ENCODE data around the gene LTF. TPM values are rescaled to one million over a fixed set of nuclear protein-coding genes. Genes with fewer than 3 reads are reported as not detected.

Gene LTF
- total RNA-seq, 2 experiments from 2014 or later = not detected

- H3K4me3 Mint-ChIP-seq = no peak overlapping the region
- CTCF ChIA-PET = interaction anchor here (2.4 kb wide), 1 partner anchor 16 kb away, joined by 9 read pairs; the partner anchor contains the start of genes CCR5AS and CCRL2
- no peak for DNase-seq
- no peaks in the 10 kb centered on the region for H3K36me3 Mint-ChIP-seq (ENCODE audit: low read depth)
- H3K27ac Mint-ChIP-seq = no peak overlapping the region
- peaks cover 3% of the 10 kb centered on the region for H3K27me3 Mint-ChIP-seq
- H3K4me1 Mint-ChIP-seq = peaks cover 13% of the 10 kb centered on the region
- no peaks in the 10 kb centered on the region for H3K9me3 Mint-ChIP-seq
- POLR2A ChIA-PET = no interaction called here
Observed at GRCh38 chr3:46423588-46423987, 41.1 kb downstream of the LTF start.

GRCh38 chr3:46422617-46423016, 42.1 kb downstream of the LTF start:
- H3K36me3 Mint-ChIP-seq (ENCODE audit: low read depth) = no peaks in the 10 kb centered on the region
- no peaks in the 10 kb centered on the region for H3K9me3 Mint-ChIP-seq
- ChIA-PET POLR2A (no interaction called here), CTCF (interaction anchor here (0.9 kb wide), 1 partner anchor 37 kb away, joined by 3 read pairs; no protein-coding TSS in a partner anchor)
- no peak overlapping the region for H3K4me3 Mint-ChIP-seq
- DNase-seq = no peak
- H3K27ac Mint-ChIP-seq = no peak overlapping the region
- H3K27me3 Mint-ChIP-seq = peaks cover 1% of the 10 kb centered on the region
- H3K4me1 Mint-ChIP-seq = peaks cover 13% of the 10 kb centered on the region

- ChIA-PET POLR2A (no interaction called here), CTCF (no interaction called here)
- DNase-seq = no peak
- Mint-ChIP-seq H3K4me1 (peaks cover under 1% of the 10 kb centered on the region), H3K4me3 (no peak overlapping the region), H3K36me3 (ENCODE audit: low read depth) (no peaks in the 10 kb centered on the region), H3K9me3 (no peaks in the 10 kb centered on the region), H3K27ac (no peak overlapping the region), H3K27me3 (no peaks in the 10 kb centered on the region)
Observed at GRCh38 chr3:46420931-46421330, 43.8 kb downstream of the LTF start.

GRCh38 chr3:46419816-46420215, 44.9 kb downstream of the LTF start:
- no peak overlapping the region for H3K4me3 Mint-ChIP-seq
- H3K36me3 Mint-ChIP-seq (ENCODE audit: low read depth) = no peaks in the 10 kb centered on the region
- POLR2A ChIA-PET = no interaction called here
- peaks cover 3% of the 10 kb centered on the region for H3K4me1 Mint-ChIP-seq
- no peaks in the 10 kb centered on the region for H3K27me3 Mint-ChIP-seq
- H3K9me3 Mint-ChIP-seq = no peaks in the 10 kb centered on the region
- CTCF ChIA-PET = interaction anchor here (1.6 kb wide), 1 partner anchor 12 kb away, joined by 4 read pairs; no protein-coding TSS in a partner anchor
- H3K27ac Mint-ChIP-seq = no peak overlapping the region
- no peak for DNase-seq

- Mint-ChIP-seq H3K9me3 (no peaks in the 10 kb centered on the region), H3K4me1 (peaks cover 3% of the 10 kb centered on the region), H3K4me3 (no peak overlapping the region), H3K36me3 (ENCODE audit: low read depth) (no peaks in the 10 kb centered on the region), H3K27ac (no peak overlapping the region), H3K27me3 (no peaks in the 10 kb centered on the region)
- POLR2A ChIA-PET = no interaction called here
- DNase-seq = no peak
- CTCF ChIA-PET = interaction anchor here (1.7 kb wide), 1 partner anchor 18 kb away, joined by 3 read pairs; no protein-coding TSS in a partner anchor
Observed at GRCh38 chr3:46417841-46418611, 46.7 kb downstream of the LTF start.

GRCh38 chr3:46416811-46417510, 47.7 kb downstream of the LTF start:
- H3K4me1 Mint-ChIP-seq = peaks cover 3% of the 10 kb centered on the region
- no peaks in the 10 kb centered on the region for H3K9me3 Mint-ChIP-seq
- ChIA-PET CTCF (interaction anchor here (0.6 to 2.2 kb wide), 4 partner anchors 10 to 549 kb away, joined by 3 to 5 read pairs (median 3); partner anchors contain the start of genes CCR5AS and CCRL2), POLR2A (no interaction called here)
- no peaks in the 10 kb centered on the region for H3K27me3 Mint-ChIP-seq
- no peak overlapping the region for H3K27ac Mint-ChIP-seq
- no peak overlapping the region for H3K4me3 Mint-ChIP-seq
- DNase-seq = no peak
- no peaks in the 10 kb centered on the region for H3K36me3 Mint-ChIP-seq (ENCODE audit: low read depth)

GRCh38 chr3:46416125-46416810, 48.4 kb downstream of the LTF start:
- Mint-ChIP-seq H3K27ac (no peak overlapping the region), H3K36me3 (ENCODE audit: low read depth) (no peaks in the 10 kb centered on the region), H3K4me3 (no peak overlapping the region)

GRCh38 chr3:46414739-46415138, 50.0 kb downstream of the LTF start:
- peaks cover 8% of the 10 kb centered on the region for H3K4me1 Mint-ChIP-seq
- ChIA-PET POLR2A (no interaction called here), CTCF (interaction anchor here (1.2 kb wide), 1 partner anchor 45 kb away, joined by 3 read pairs; no protein-coding TSS in a partner anchor)
- H3K27ac Mint-ChIP-seq = no peak overlapping the region
- H3K9me3 Mint-ChIP-seq = no peaks in the 10 kb centered on the region
- no peaks in the 10 kb centered on the region for H3K27me3 Mint-ChIP-seq
- H3K4me3 Mint-ChIP-seq = no peak overlapping the region
- DNase-seq = no peak
- H3K36me3 Mint-ChIP-seq (ENCODE audit: low read depth) = no peaks in the 10 kb centered on the region

More at GRCh38 chr3:46416125-46416810, 48.4 kb downstream of the LTF start:
- no peak for DNase-seq
- POLR2A ChIA-PET = interaction anchor here (0.6 kb wide), 1 partner anchor 645 kb away, joined by 3 read pairs; no protein-coding TSS in a partner anchor
- CTCF ChIA-PET = interaction anchor here (1.4 to 2.2 kb wide), 2 partner anchors 9 to 11 kb away, joined by 3 to 5 read pairs; partner anchors contain the start of genes CCR5AS and CCRL2
- peaks cover 3% of the 10 kb centered on the region for H3K4me1 Mint-ChIP-seq
- no peaks in the 10 kb centered on the region for H3K9me3 Mint-ChIP-seq
- H3K27me3 Mint-ChIP-seq = no peaks in the 10 kb centered on the region

- Mint-ChIP-seq H3K9me3 (no peaks in the 10 kb centered on the region), H3K36me3 (ENCODE audit: low read depth) (peaks cover 2% of the 10 kb centered on the region), H3K4me1 (peaks cover 15% of the 10 kb centered on the region), H3K27me3 (no peaks in the 10 kb centered on the region), H3K4me3 (no peak overlapping the region), H3K27ac (no peak overlapping the region)
- POLR2A ChIA-PET = no interaction called here
- no peak for DNase-seq
- CTCF ChIA-PET = no interaction called here
Observed at GRCh38 chr3:46413951-46414350, 50.8 kb downstream of the LTF start.

- Mint-ChIP-seq H3K27ac (no peak overlapping the region), H3K27me3 (no peaks in the 10 kb centered on the region), H3K9me3 (no peaks in the 10 kb centered on the region), H3K36me3 (ENCODE audit: low read depth) (peaks cover 8% of the 10 kb centered on the region), H3K4me3 (no peak overlapping the region), H3K4me1 (peaks cover 26% of the 10 kb centered on the region)
- POLR2A ChIA-PET = interaction anchor here (0.6 kb wide), 1 partner anchor 126 kb away, joined by 3 read pairs; no protein-coding TSS in a partner anchor
- CTCF ChIA-PET = no interaction called here
- DNase-seq = no peak
Observed at GRCh38 chr3:46412786-46413298, 51.9 kb downstream of the LTF start.

- Mint-ChIP-seq H3K4me1 (peaks cover 42% of the 10 kb centered on the region), H3K27ac (no peak overlapping the region), H3K4me3 (no peak overlapping the region), H3K36me3 (ENCODE audit: low read depth) (peaks cover 12% of the 10 kb centered on the region), H3K9me3 (no peaks in the 10 kb centered on the region), H3K27me3 (no peaks in the 10 kb centered on the region)
- ChIA-PET POLR2A (no interaction called here), CTCF (interaction anchor here (0.8 to 1.0 kb wide), 2 partner anchors 14 to 18 kb away, joined by 3 to 5 read pairs; no protein-coding TSS in a partner anchor)
- DNase-seq = no peak
Observed at GRCh38 chr3:46411271-46411670, 53.4 kb downstream of the LTF start.

GRCh38 chr3:46410669-46411068, 54.0 kb downstream of the LTF start:
- no peak overlapping the region for H3K27ac Mint-ChIP-seq
- POLR2A ChIA-PET = no interaction called here
- DNase-seq = no peak
- H3K4me3 Mint-ChIP-seq = no peak overlapping the region
- H3K9me3 Mint-ChIP-seq = no peaks in the 10 kb centered on the region
- no peaks in the 10 kb centered on the region for H3K27me3 Mint-ChIP-seq
- H3K36me3 Mint-ChIP-seq (ENCODE audit: low read depth) = peaks cover 12% of the 10 kb centered on the region
- peaks cover 41% of the 10 kb centered on the region for H3K4me1 Mint-ChIP-seq
- CTCF ChIA-PET = interaction anchor here (1.0 kb wide), 1 partner anchor 19 kb away, joined by 3 read pairs; no protein-coding TSS in a partner anchor

All from activated CD4-positive, alpha-beta T cell treated with anti-CD3 and anti-CD28 coated beads, Interleukin-2, amount 10 ng/mL, durations not matched to agents 7 days and 5 days (primary cell).